NCI-H2196 treated with DMSO at 0.1 percent for 48 hours (cell line): Measurements from ENCODE around the gene NECTIN1.

Experiments used
- DNase-seq: peaks from one replicate; lab custom pipeline; 2025; ENCODE audit not compliant: unreplicated experiment; lab: John Stamatoyannopoulos, UW

The NECTIN1 gene

DNA sequence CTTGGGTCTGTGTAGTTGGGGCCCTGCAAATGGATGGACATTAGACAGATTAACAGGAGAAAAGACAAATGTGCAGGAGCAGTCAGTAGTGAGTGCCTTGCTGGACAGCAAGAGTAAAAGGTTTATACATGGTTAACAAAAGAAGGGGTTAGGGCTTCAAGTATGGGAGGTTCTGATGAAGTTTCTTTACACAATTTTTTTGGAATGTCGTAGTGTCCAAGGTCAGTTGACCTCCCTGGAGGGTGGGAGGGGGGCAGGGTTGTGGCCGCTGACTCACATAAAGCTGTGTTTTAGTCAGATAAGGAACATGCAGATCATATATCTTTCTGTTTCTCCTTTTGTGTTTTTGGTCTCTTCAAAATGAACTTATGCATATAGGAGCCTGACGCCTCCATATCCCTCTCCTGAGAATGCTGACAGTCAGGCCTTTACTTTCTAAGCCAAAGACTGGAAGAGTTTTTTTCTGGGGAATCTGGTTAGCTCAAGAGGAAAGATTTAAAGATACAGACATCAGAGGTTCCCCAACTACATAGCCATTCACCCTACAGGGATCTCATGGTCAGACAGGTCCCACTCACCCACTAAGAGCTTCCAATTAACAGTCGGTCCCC lies 134.3 kb downstream of the NECTIN1 start:
- no peak for DNase-seq

DNA sequence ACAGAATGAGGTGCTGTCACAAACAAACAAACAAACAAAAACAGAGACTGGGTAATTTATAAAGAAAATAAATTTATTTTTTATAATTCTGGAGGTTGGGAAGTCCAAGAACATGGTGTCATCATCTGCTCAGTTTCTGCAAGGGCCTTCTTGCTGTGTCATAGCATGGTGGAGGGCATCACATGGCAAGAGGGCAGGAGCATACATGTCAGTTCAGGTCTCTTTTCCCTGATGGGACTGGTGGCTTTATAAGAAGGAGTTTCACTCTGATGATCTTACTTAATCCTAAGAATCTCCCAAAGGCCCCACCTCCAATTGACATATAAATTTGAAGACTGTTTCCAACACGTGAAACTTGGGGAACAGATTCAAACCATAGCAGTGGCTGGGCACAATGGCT lies 135.7 kb downstream of the NECTIN1 start:
- DNase-seq, result no peak

DNA sequence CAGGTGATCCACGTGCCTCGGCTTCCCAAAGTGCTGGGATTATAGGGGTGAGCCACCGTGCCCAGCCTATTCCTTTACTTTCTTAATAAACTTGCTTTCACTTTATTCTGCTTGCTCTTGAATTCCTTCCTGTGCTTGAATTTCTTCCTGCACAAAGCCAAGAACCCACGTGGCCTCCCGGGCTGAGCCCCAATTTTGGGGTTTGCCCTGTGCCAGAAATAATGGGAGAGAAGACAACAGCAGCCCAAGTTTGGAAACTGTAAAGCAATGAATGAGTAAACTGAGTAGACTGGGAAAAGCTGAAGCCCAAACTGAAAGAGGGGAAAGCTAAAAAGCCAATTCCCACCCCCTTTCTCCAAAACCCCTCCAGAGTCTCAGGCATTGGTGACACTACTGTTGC lies 136.4 kb downstream of the NECTIN1 start:
- no peak for DNase-seq

DNA sequence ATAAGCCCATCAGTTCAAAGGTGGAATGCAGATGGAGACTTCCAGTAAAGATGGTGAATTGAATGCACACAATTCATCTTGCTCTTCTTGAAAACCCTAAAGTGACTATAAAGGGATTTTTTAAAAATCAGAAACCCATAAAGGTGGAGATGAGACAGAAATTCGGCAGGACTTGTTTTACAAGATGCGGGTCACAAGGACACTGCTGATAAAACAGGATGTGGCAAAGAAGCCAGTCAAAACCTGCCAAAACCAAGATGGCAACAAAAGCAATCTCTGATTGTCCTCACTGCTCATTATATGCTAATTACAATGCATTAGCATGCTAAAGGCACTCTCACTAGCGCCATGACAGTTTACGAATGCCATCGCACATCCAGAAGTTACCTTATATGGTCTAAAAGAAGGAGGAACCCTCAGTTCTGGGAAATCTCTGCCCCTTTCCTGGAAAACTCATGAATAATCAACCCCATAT lies 137.1 kb downstream of the NECTIN1 start:
- no peak for DNase-seq

DNA sequence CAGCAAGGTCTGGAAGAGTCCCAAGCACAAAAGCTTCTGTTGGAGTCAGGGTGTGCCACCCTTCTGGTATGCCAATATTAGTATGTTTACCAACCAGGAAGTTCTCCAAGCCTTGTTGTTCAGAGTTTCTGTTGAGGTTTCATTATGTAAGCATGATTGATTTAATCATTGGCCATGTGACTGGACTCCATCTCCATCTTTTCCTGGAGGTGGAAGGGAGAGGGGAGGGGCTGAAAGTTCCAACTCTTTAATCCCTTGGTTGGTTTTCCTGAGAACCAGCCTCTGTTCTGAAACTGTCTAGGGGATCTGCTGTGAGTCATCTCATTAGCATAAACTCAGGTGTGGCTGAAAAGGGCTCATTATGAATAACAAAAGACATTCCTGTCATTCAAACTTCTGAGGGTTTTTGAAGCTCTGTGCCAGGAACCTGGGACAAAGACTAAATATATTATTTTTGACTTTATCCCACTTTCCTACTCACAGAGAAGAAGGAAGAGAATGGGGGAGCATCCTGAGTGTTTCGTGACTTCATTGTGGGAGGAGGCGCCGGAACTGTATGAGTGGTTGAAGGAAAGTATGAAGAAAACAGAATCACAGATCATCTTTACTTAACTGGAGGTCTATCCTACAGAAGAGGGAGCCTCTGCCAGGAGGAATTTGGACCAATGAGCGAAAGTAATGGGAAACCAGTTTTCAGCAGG lies 138.2 kb downstream of the NECTIN1 start:
- no peak for DNase-seq

DNA sequence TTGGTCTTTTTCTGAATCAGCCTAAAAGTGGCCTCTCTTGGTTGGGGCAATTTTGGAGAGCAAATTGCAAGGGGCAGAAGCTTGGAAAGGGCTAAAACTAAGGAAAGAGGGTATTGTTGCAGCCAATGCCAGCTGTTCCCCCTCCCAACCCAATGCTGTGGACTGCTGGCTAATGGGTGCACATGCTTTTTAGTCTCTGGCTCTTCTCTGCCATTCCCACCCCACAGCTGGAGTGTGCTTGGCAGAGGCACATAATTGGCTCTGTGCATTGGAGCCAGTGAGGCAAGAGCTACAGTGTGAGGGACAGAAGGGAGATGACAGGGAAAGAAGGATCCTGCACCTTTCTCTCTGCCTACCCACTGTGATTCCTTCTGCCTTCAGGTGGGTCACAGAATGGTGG lies 140.0 kb downstream of the NECTIN1 start:
- DNase-seq, result no peak
